Lung microvascular endothelial cell (primary cell): Measurements from ENCODE around the gene TBX15. TPM values are rescaled to one million over a fixed set of nuclear protein-coding genes. Genes with fewer than 3 reads are reported as not detected.

Source experiments
- DNase-seq, 2 donors: peaks; one replicate each; pipeline versions ENCODE4 v3.0.0 to v3.0.0-alpha.2; 2010; ENCODE audit warnings: low read depth in 2 of 2
- total RNA-seq: library from RNA; depleted of rRNA; stranded (reverse); fragments of >200 nt; gene quantifications from 2 replicates; pipeline ENCODE4 v1.2.1, GENCODE V29; 2014

TBX15 gene
- total RNA-seq, 1 donor from 2014 or later: under 0.01 TPM

DNA sequence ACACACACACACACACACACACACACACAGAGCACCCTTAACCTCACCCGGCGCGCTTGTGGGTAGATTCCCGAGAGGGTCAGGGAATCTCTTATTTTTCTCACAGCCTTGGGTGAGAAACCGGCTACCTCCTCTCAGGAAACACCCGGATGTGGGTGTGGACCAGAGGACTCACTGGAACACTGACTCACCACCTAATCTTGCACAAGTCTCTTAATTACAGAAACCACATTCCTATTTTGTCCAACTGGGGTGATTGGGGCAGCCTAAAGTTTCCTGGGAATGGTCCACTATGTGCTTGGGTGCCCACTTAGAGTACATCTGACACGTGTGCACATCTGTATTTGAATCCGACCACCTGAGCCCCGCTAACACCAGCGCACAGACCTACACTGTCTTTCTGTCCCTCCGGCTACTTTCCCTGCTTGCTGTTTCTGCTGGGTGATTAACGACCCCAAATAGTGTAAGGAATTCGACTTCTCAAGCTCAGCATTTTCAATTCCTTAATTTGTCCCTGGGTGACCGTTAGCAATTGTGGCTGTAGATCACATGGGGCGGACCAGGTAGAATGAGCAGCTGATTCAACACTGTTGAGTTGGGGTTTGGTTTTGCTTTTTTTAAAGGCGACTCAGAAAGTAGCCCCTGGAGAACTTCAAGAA is 14.0 kb upstream of the TBX15 start:
- peak in 1 of 2 donors; percentile 73 for DNase-seq

DNA sequence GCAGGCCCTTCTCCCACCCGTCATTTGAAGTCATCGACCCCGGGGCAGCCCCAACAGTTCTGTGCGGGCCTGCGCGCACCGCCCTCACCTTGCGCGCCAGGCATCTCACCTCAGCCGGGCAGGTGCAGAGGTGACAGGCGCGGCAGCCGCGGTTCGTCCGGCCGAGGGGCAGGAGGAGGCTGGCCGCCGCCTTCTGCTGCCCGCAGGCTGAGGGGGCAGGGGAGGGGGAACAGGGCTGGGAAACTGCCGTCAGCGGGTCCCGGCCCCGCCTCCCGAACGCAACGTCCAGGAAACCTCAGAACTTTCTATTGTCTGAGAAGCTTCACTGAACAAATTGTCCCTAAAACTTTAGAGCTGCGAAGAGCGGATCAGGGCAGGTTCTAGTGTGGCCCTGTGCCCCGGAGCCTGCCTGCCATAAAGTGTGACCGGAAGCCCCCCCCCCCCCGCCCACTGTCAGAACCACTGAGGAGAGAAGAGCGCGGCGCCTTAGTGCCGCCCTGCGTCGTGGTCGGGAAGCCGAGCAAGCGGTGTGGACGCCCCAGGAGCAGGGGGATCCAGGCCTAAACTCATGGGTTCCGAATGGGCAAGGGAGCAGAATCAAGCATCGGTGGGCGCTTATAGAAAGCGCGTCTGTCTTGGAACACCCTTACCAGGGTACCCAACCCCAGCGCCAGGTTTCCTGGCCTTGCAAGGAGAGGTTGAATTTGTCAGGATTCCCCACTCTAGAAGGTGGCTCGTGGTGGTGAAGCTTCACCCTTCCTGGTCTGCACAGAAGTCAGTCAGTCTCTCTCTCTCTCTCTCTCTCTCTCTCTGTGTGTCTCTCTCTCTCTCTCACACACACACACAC is 13.3 kb upstream of the TBX15 start:
- DNase-seq: peak in 1 of 2 donors; percentile 21

DNA sequence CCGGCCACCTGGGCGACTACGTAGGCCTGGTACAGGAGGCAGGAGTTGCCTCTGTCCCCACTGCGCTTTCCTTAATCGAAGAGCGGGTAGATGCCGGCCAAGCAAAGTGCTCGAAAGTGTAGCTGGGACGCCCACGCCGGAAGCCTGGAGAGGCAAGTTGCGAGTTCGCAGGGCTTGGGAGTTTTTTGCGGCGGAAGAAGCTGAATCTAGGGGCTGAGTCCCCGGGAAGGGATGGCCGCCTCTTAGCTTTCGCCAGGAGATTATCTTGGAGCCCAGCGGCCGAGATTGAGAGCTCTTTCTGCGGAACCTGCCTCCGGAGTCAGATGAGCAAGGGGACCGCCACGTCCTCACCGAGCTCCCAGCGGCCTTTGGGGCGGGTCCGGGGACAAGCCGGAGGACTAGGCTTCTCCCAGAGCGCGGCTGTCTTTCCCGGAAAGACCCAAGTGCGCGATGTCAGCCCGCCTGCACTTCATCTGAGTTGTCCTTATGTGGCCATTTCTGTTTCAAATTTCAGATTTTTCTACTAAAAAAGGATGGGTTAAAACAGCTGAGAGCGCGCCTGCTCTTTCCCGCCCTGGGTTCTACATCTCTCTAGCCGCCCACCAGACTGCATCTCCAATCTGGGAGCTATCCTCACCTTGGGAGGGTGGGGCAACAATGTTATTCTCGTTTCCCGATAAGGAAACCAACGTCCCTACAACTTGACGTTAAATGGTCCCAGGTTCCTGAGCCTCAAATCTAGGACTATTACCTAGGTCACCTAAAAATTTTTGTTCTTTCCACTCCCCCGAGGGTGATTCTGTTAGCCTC is 12.4 kb upstream of the TBX15 start:
- DNase-seq: no peak

DNA sequence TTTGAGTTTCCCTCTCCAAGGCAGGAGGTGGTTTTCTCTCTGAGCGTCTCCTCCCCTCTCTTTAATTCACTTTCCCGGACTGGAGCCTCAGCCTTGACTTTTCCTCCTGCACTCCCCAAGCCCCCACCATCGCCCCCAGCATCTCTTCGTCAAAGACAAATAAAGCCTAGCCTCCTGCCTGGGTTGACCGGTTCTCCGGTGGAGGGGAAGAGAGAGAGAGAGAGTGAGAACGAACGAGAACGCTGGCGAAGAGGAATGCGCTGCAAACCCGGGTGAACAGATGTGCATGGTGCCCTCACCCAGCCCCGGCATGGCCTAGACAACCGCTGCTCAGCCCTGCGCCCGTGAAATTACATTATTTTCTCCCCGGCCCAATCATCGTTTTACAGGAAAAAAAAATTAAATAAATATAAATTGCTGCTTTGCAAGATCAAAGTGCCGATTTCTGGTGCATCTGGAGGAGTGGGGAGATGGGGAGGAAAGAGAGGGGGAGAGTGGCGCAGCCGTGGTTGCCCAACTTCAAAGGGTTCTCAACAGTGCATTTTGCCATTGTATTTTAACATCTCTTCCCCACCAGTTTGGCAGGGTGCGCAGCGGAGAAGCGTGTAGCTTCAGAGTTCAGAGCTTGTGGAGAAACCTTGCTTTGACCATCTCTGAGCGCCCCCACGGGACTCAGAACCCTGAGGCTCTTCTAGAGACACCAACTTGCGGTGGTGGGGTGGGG is 11.4 kb upstream of the TBX15 start:
- no peak for DNase-seq

DNA sequence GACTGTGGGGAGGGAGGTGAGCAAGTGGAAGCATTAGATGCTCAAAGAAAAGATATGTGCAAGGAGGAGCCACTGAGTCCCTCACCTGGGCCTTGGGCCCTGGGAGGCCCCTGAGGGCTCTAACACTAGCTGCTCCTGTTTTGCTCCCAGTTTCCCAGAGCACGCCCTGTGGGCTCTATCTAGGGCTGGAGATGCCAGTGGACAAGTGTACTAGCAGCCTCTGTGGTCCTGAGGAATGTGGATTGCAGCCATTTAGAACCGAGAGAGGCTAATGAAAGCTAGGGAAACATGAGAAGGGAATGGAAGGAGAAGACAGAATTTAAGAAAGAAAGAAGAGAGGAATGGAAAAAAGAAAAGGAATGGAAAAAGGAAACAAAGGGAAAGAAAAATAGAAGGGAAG is 10.0 kb upstream of the TBX15 start:
- no peak for DNase-seq

DNA sequence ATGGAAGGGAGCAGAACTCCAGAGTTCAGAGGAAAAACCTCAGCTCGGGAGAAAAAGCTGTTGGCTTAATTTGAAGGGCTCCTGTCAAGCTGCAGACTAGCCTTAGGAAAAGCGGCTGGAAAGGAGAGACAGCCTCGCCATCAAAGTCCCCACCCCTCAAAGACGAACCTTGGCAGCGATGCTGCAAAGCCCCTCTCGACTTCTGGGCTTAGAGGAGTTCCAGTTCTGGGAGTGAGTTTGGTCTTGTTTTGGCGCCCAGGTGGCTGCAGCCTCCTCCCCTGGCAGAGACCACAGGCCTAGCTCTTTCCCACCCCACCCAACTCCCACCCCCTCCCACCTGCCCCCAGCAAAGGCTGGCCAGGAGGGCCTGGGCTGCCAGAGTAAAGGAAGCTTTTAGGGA is 9.1 kb upstream of the TBX15 start:
- no peak for DNase-seq

DNA sequence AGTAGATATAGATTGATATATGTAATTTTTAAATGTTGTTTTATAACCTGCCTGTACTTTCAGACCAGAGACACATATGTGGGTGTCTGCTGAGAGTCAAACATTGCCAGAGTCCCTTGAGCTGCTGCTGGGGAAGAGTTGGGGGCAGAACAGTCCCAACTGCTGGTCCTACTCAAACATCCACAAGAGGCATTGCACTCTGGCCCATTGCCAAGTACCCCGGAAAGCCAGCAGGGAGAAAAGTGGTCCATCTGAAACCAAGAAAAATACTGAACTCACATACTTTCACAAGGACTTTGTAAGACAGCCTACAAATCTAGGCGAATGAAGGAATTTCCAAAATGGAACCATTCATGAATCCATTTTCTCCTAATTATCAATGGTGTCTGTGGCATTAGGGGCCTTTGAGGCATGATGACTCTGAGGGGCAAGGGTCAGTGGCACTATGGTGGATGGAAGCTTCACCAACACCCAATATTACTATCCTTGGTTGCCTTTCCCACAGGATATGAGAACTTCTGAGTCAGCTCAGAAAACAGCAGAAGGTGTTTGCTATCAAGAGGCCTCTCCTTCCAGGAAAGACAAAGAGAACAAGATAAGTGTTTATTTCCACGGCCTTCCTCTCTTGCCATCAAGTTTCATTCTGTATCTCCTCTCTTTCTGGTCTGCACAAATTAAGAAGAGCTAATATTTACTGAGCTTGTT is 7.3 kb upstream of the TBX15 start:
- DNase-seq: no peak

DNA sequence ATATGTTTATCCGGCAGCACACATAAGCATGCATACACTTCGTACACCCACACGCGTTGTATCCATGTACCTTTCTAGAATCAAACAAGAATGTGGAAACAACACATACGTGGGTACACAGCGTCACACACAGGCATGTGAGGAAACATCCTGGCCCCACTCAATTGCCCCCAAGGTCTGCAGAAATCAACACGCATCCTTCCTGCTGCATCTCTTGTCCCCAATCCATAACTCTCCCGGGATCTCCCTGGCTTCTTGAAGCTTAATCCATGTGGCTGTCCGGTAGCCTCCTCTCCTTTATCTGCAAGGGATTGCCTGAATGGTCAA is 5.5 kb upstream of the TBX15 start:
- DNase-seq: no peak

DNA sequence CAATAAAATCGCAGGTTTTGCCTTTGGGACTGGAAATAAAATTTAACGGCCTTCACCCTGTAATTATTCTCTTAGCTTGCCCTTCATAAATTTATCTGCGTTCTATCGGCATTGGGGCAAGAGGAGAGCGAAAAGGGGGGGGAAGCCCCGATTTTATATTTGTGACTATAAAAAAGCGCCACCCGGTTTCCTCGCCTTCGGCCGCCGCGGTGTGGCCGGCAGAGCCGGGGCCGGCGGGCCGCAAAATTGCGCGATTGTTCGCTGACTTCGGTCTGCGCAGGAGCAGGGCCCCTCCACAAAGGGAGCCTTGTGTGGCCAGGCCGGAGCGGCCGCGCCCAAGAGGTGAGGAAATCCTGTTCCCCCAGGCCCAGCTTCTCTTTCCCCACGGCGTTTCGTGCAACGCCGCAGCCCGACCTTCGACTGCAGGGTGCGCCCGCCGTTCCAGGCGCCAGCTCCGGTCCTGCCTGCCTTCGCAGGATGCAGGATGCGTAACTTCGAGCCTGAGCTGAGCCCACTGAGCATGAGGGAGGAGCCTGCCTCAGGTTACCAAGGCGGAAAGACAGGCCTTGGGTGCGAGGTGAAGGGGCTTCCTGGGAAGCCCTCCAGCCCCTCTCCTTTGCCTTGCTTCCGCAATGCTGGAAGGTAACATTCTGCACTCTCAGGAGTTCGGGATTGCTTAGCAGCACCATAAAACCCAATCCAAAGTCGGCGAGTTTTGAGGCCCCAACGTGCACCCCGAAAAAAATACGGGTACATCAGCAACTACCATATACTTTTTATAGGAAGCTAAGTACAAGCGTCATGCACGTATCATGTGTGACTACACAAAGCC is 4.9 kb upstream of the TBX15 start:
- DNase-seq: no peak

DNA sequence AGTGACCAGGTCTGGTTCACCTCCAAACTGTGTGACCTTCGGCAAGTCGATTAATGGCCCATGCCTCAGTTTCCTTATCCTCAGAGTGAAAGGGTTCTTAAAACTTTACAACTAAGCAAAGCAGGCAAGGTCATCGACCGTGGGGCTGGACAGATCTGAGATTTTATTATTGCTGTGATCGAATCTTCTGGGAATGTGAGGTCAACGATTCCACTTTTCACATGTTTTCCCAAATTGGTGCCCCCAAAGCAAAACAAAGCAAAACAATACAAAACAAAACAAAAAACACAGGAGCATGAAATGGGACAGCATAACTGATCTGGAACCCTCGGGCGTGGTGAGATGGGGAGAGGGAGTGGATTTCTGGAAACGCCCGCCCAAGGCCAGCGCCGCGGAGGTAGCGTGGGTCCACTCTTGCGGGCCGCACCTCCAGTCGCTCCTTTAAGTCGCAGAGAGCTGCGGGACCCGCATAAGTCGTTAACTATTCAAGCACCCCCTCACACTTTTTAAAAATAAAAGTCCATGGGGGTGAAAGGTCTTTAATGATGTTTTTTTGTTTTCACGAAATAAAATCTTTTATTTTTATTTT is 4.2 kb upstream of the TBX15 start:
- DNase-seq: no peak

DNA sequence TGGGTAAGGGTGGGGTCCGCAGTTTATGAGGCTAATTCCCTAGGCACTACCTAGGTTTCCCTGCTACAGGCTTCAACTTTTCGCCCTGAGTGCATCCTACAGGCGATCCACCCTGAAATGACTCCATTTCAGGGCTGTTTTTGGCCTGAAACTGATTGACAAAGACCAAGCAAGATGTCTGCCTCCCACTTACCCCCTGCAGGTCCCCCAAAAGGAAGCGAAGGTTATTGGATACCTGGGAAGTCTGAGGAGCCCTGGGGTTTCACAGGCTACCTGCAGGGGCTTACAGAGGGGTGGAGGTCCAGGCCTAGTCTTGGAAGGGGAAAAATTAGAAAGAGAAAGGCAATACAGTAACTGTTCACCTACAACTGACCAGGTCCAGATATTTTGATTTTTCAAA is 3.3 kb upstream of the TBX15 start:
- DNase-seq: no peak

DNA sequence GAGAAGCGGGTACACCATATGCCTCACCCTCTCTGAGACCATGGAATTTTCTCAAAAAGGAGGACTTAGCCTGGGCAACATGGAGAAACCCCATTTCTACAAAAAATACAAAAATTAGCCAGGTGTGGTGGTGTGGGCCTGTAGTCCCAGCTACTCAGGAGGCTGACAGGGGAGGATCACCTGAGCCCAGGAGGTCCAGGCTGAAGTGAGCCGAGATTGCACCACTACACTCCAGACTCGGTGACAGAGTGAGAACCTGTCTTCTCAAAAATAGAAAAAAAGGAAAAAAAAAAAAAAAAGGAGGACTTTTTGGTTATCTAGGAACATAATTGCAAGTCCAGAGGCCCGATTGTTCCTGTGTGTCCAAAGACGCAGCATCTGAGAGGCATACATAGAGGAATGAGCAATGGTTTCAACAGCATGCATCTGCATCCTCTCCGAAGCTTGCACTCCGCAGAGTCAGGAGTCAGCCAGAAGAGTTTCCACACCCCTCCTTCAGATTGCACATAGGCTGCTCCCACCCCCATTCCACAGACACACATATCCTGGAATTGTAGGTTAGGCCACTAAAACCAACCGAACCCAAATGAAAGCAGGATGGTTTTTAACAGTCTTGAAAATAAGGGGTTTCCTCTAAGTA is 2.5 kb upstream of the TBX15 start:
- no peak for DNase-seq

DNA sequence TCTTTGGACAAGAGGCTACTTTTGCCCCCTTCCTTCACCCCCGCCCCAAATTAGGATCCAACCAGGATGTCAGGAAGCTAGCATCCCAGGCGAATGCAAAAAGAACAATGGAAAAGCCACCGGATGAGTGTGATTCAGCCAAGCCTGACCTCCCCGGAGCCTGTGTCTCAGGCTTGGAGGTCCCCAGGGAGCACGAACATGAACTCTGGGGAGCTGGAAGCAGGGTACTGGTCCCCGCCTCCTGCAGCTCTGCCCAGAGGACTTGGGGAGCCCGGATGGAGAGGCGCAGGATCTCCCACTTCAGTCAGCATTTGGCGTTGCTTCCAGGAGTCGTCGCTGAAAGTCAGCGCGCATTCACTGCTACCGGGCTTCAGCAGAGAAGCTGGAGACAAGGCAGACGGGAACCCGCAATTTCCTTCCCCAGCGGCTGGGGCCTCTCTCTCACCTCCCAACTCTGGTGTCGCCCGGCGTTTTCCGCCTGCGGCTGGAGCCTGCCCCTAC is 1.8 kb upstream of the TBX15 start:
- peak in 1 of 2 donors; percentile 50 for DNase-seq

DNA sequence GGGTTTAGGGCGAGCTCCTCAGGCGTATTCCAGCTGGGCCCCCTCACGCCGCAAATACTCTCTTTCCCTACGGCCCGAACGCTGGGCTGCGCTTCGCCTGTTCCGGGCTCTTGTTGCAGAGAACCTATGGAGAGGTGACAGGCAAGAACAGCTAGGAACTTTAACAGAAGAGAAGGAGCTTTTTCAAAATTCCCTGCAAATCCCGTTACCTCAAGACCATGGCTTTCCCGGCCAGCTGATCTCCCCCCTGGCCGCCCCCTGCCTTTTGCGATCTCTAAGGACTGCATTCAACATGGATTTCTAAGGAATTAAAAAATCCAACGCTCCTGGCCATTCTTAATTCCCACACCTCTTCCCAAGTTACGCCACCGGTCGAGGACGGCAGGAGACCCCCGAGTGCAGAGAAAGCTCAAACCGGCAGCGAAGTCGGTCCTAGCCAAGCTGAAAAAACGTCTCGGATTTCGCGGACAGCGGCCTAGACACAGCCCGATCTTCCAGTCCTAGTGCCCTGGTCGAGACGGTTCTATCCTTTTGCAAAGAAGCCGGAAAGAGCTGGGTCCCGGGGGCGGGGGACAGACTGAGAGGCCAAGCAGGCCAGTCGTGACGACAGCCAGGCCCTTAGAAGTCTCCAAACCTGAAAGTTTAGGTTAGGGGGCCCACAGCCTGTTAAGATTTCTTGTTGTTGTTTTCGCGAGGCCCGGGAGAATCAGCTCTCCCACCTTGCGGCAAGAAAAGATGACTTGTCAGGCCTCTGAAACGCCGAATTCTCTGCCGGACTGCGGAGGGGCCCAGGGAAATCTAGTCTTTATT is 1.1 kb upstream of the TBX15 start:
- peak in 1 of 2 donors; percentile 12 for DNase-seq

DNA sequence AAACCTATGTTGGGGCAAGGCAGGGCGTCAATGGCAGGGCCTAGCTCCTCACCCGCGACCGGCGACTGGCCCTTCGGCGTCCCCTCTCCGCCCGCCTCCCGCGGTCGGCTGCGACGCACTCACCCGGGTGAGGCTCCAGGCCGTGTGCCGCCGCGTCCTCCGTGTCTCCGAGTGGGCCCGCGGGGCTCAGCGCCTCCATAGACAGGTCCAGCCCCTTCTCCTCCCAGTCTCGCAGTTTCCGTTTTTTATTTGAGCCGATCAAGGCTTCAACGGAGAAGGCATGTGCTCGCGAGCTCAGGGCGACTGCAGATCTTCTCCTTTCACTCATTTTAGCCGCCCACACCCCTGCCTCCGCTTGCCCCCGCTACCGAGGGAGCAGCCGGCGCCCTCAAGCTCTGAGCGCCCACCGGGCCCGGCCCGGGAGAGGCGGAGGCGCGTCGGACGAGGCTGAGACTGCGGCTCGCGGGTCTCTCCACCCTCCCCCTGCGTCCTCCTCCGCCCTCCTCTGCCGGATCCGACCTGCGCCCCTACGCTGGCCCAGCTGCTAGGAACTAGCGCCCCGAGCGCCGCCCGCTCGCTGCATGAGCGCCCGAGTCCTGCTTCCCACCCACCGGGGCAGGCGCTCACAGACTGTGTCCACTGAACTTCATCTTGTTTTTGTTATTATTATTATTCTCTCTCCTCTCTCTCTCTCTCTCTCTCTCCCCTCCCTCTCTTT is 516 bp downstream of the TBX15 start:
- no peak for DNase-seq

DNA sequence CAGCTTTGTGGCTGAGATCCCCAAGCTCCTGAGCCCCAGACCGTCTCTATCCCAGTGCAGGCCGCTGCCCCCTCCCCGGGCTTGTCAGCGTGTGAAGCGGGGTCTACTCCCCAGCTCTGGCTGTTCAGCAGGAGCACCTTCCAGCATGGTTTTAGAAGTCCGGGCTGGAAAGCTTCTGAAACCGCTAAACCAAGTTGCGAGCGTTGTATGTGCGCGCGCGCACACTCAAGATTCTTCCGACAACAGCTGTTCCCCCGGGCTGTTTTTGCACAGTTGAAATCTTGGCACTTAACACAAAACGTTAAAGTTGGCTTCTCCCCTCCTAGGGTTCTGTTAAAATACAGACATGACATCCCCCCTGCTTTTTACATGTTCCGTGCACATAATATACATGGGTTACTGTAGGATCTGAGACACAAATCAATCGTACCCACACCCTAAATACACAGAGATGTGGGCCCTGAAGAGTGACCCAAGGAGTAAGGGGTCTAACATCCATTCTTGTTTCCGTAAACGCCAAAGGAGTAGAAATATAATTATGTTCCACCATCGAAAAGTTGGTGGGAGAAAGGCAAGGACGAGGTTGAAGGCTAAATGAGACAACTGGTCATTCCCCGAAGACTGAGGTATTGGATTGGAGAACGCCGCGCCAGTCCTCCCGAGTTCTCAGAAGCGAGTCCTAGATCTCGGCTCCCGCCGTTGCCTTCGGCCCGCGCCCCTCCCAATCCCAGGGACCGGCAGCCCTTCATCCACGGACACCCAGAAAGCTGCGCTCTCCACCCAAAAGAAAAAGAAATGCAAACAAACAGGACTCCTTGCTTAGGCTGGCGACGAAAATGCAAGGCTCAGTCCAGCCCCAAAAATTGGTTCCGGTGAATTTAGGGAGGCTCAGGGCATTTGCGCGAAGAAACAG is 1.3 kb downstream of the TBX15 start:
- DNase-seq: no peak
